ENCODE data around the gene DENND4A.
A peak's percentile ranks its signal among the peaks of the same experiment; 100 is the strongest.

Gene DENND4A

DNA sequence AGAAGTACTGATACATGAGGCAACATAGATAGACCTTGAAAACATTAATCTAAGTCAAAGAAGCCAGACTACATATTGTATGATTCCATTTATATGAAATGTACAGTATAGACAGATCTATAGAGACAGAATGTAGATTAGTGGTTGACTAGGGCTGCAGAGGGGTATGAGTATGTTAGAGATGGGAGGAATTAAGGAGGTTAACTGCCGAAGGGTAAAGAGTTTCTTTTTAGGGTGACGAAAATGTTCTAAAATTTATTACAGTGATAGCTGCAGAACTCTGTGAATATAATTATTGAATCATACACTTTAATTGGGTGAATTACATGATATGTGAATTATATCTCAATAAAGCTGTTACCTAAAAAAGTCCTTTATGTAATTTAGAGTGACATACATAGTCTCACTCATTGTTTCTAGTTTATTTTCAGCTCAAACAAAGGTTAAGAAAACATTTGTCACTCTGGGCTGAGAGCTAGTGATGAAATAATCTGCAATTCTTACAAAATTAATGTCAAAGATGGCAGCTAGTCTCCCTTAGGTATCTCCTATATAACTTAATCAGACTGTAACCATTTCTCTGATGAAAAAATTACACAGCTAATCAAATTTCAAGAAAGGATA is 61.4 kb downstream of the DENND4A start (continued):
- TF ChIP-seq, protein P1, sequence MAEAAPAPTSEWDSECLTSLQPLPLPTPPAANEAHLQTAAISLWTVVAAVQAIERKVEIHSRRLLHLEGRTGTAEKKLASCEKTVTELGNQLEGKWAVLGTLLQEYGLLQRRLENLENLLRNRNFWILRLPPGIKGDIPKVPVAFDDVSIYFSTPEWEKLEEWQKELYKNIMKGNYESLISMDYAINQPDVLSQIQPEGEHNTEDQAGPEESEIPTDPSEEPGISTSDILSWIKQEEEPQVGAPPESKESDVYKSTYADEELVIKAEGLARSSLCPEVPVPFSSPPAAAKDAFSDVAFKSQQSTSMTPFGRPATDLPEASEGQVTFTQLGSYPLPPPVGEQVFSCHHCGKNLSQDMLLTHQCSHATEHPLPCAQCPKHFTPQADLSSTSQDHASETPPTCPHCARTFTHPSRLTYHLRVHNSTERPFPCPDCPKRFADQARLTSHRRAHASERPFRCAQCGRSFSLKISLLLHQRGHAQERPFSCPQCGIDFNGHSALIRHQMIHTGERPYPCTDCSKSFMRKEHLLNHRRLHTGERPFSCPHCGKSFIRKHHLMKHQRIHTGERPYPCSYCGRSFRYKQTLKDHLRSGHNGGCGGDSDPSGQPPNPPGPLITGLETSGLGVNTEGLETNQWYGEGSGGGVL (tag by site-specific recombination; IDR thresholded peaks at IDR 0.05), result peak; percentile 30; the same call in 1 of the 2 replicates
- peak; percentile 85 for TF ChIP-seq ZEB2 (tag by site-specific recombination; IDR thresholded peaks at IDR 0.05)
- TF ChIP-seq ZNF664 (tag by site-specific recombination; IDR thresholded peaks at IDR 0.05), result peak; percentile 98
- TF ChIP-seq ZBTB48 (tag by site-specific recombination; IDR thresholded peaks at IDR 0.05), result peak; percentile 23; the same call in 1 of the 2 replicates
- peak; percentile 63 for TF ChIP-seq WT1 (tag by site-specific recombination; IDR thresholded peaks at IDR 0.05)
- TF ChIP-seq, protein P2, sequence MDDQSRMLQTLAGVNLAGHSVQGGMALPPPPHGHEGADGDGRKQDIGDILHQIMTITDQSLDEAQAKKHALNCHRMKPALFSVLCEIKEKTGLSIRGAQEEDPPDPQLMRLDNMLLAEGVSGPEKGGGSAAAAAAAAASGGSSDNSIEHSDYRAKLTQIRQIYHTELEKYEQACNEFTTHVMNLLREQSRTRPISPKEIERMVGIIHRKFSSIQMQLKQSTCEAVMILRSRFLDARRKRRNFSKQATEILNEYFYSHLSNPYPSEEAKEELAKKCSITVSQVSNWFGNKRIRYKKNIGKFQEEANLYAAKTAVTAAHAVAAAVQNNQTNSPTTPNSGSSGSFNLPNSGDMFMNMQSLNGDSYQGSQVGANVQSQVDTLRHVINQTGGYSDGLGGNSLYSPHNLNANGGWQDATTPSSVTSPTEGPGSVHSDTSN (CRISPR knock-in tag; IDR thresholded peaks at IDR 0.05), result no peak
- TF ChIP-seq ZNF558 (tag by site-specific recombination; IDR thresholded peaks at IDR 0.05), result peak; percentile 38; the same call in 1 of the 2 replicates
- TF ChIP-seq ZNF350 (tag by site-specific recombination; IDR thresholded peaks at IDR 0.05), result 0 out of 2 replicates have a peak, but pooled peaks have one; percentile 19
- no peak for TF ChIP-seq SP3 (tag by site-specific recombination; IDR thresholded peaks at IDR 0.05)
- TF ChIP-seq, protein P3, sequence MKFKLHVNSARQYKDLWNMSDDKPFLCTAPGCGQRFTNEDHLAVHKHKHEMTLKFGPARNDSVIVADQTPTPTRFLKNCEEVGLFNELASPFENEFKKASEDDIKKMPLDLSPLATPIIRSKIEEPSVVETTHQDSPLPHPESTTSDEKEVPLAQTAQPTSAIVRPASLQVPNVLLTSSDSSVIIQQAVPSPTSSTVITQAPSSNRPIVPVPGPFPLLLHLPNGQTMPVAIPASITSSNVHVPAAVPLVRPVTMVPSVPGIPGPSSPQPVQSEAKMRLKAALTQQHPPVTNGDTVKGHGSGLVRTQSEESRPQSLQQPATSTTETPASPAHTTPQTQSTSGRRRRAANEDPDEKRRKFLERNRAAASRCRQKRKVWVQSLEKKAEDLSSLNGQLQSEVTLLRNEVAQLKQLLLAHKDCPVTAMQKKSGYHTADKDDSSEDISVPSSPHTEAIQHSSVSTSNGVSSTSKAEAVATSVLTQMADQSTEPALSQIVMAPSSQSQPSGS (tag by site-specific recombination; IDR thresholded peaks at IDR 0.05; ENCODE audit: low read depth), result peak; percentile 47; the same call in 1 of the 2 replicates
- TF ChIP-seq, protein P4, sequence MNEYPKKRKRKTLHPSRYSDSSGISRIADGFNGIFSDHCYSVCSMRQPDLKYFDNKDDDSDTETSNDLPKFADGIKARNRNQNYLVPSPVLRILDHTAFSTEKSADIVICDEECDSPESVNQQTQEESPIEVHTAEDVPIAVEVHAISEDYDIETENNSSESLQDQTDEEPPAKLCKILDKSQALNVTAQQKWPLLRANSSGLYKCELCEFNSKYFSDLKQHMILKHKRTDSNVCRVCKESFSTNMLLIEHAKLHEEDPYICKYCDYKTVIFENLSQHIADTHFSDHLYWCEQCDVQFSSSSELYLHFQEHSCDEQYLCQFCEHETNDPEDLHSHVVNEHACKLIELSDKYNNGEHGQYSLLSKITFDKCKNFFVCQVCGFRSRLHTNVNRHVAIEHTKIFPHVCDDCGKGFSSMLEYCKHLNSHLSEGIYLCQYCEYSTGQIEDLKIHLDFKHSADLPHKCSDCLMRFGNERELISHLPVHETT (tag by site-specific recombination; IDR thresholded peaks at IDR 0.05), result no peak
- peak; percentile 48; the same call in 1 of the 2 replicates for TF ChIP-seq ZBTB17 (tag by site-specific recombination; IDR thresholded peaks at IDR 0.05)
- TF ChIP-seq ZNF660 (tag by site-specific recombination; IDR thresholded peaks at IDR 0.05), result 0 out of 2 replicates have a peak, but pooled peaks have one; percentile 36
- peak; percentile 31; the same call in 1 of the 2 replicates for TF ChIP-seq FEZF1 (tag by site-specific recombination; IDR thresholded peaks at IDR 0.05)

DNA sequence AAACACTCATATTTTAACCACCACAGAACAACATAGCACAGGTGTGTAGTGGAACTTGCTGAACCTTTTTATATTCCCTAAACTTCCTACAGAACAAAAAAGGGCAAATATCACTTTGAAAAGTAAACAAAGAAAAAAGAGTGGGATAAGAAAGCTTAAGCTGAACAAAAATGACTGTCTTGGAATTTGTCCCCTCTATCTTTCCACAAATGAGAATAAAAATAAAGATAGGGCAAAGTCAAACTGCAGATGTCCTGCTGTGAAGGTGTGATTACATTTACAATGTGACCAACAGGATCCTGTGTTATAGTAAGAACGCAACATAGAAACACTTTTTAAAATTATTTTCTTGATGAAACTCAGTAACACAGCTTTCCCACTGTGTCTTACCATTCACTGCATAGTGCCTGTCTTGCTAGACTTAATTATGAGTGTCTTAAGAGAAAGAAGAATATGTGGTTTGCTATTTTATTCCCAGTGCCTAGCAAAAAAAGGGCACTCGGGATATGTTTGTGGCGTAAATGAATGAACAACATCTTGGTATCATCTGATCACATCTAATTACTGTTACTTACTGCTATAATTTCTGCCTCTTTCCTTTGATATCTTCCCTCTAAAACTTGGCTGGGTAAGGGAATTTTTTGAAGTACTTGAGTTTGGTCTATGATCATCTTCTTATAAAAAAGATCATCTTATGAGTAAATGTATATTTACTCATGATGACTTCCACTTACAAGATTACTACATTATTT is 67.5 kb downstream of the DENND4A start:
- H3K4me3 ChIP-seq (ENCODE audit: low read depth, low read length), result no peak overlapping the region
- TF ChIP-seq ZNF175 (tag by site-specific recombination; IDR thresholded peaks at IDR 0.05) (no peak), ZNF776 (tag by site-specific recombination; IDR thresholded peaks at IDR 0.05; ENCODE audit: borderline replicate concordance) (no peak), ZNF701 (tag by site-specific recombination; IDR thresholded peaks at IDR 0.05) (no peak), ZNF157 (tag by site-specific recombination; IDR thresholded peaks at IDR 0.05) (no peak), ZNF768 (tag by site-specific recombination; IDR thresholded peaks at IDR 0.05) (no peak), ZNF624 (tag by site-specific recombination; IDR thresholded peaks at IDR 0.05) (no peak), ZBTB1 (tag by site-specific recombination; IDR thresholded peaks at IDR 0.05) (no peak), ZNF23 (tag by site-specific recombination; IDR thresholded peaks at IDR 0.05; ENCODE audit: borderline replicate concordance) (no peak), SCRT1 (tag by site-specific recombination; IDR thresholded peaks at IDR 0.05; ENCODE audit: borderline replicate concordance) (no peak), ZNF114 (tag by site-specific recombination; IDR thresholded peaks at IDR 0.05) (no peak), GFI1B (tag by site-specific recombination; IDR thresholded peaks at IDR 0.05) (no peak), ZFP3 (tag by site-specific recombination; IDR thresholded peaks at IDR 0.05; ENCODE audit: low read depth) (no peak), HOXA7 (CRISPR knock-in tag; IDR thresholded peaks at IDR 0.05; ENCODE audit: borderline replicate concordance) (no peak), KLF8 (tag by site-specific recombination; IDR thresholded peaks at IDR 0.05) (no peak), ZBTB8A (tag by site-specific recombination; IDR thresholded peaks at IDR 0.05) (no peak), ZIC2 (tag by site-specific recombination; IDR thresholded peaks at IDR 0.05) (no peak)
- TF ChIP-seq, protein P5, sequence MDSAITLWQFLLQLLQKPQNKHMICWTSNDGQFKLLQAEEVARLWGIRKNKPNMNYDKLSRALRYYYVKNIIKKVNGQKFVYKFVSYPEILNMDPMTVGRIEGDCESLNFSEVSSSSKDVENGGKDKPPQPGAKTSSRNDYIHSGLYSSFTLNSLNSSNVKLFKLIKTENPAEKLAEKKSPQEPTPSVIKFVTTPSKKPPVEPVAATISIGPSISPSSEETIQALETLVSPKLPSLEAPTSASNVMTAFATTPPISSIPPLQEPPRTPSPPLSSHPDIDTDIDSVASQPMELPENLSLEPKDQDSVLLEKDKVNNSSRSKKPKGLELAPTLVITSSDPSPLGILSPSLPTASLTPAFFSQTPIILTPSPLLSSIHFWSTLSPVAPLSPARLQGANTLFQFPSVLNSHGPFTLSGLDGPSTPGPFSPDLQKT (IDR thresholded peaks at IDR 0.05; ENCODE audit: borderline replicate concordance, low read depth, low read length), result no peak
- CTCF ChIA-PET, result interaction anchor here (0.5 to 0.9 kb wide), 3 partner anchors 95 to 132 kb away, joined by 3 to 5 read pairs (median 5); no protein-coding TSS in a partner anchor
- no peaks in the 10 kb centered on the region for H3K9me3 ChIP-seq (ENCODE audit: control insufficient read depth, insufficient read depth, low read depth, low read length)
- POLR2A ChIA-PET, result no interaction called here
- H3K27ac ChIP-seq (ENCODE audit: extremely low read depth, low read depth, low read length), result no peak overlapping the region
- no peaks in the 10 kb centered on the region for H3K4me1 ChIP-seq (ENCODE audit: control insufficient read depth, insufficient read depth, low read length)
- H3K36me3 ChIP-seq (ENCODE audit: control insufficient read depth in 2 of 2, insufficient read depth in 1 of 2, low read length in 2 of 2), result peaks cover 10 to 25% of the 10 kb centered on the region in 2 experiments

Data from HEK293 (cell line).